ENCODE measurements around the gene HOXC5. TPM values are rescaled to one million over a fixed set of nuclear protein-coding genes. Genes with fewer than 3 reads are reported as not detected.

HOXC5 gene
- total RNA-seq, 4 donors from 2014 or later = 1.4 to 2.7 (median 1.7) TPM

GRCh38 chr12:54049108-54049507, 16.3 kb downstream of the HOXC5 start:
- no peaks in the 10 kb centered on the region for H3K9me3 ChIP-seq
- no peaks in the 10 kb centered on the region for H3K36me3 ChIP-seq
- H3K27me3 ChIP-seq = peaks cover 0 to 17% of the 10 kb centered on the region in 2 donors
- WGBS, 2 donors = 59 to 61% methylated on average over 6 of the region's 6 CpGs
- no peak for DNase-seq (ENCODE audit: low spot score in 2 of 2)
- peaks cover 0 to 76% (median 10%) of the 10 kb centered on the region in 4 donors for H3K4me1 ChIP-seq
- no peak for TF ChIP-seq EP300 (IDR thresholded peaks at IDR 0.05)
- TF ChIP-seq CTCF (IDR thresholded peaks at IDR 0.05) = no peak
- no peak for TF ChIP-seq POLR2A (IDR thresholded peaks at IDR 0.05)
- peak overlapping the region in 3 of 4 donors; percentile 45 to 89 (median 88) for H3K27ac ChIP-seq
- H3K4me3 ChIP-seq = no peak overlapping the region

GRCh38 chr12:54050482-54050810, 17.6 kb downstream of the HOXC5 start:
- H3K9me3 ChIP-seq = no peaks in the 10 kb centered on the region
- peaks cover 0 to 17% of the 10 kb centered on the region in 2 donors for H3K27me3 ChIP-seq
- no peak for DNase-seq (ENCODE audit: low spot score in 2 of 2)
- 52% methylated on average over 2 of the region's 2 CpGs for WGBS, 2 donors
- H3K4me1 ChIP-seq = peaks cover 0 to 78% (median 5%) of the 10 kb centered on the region in 4 donors
- H3K27ac ChIP-seq = peak overlapping the region; percentile 45 to 89 (median 84)
- TF ChIP-seq CTCF (IDR thresholded peaks at IDR 0.05) (no peak), POLR2A (IDR thresholded peaks at IDR 0.05) (no peak), EP300 (IDR thresholded peaks at IDR 0.05) (no peak)
- peak overlapping the region in 3 of 4 donors; percentile 3 to 9 (median 8) for H3K4me3 ChIP-seq
- no peaks in the 10 kb centered on the region for H3K36me3 ChIP-seq

- TF ChIP-seq POLR2A (IDR thresholded peaks at IDR 0.05) (no peak), CTCF (IDR thresholded peaks at IDR 0.05) (no peak), EP300 (IDR thresholded peaks at IDR 0.05) (no peak)
- no peaks in the 10 kb centered on the region for H3K36me3 ChIP-seq
- H3K27ac ChIP-seq = peak overlapping the region; percentile 72 to 89 (median 84)
- DNase-seq (ENCODE audit: low spot score in 2 of 2) = no peak
- H3K27me3 ChIP-seq = peaks cover 0 to 15% of the 10 kb centered on the region in 2 donors
- peaks cover 0 to 72% (median 5%) of the 10 kb centered on the region in 4 donors for H3K4me1 ChIP-seq
- 38 to 46% methylated on average over 12 of the region's 12 CpGs for WGBS, 2 donors
- H3K4me3 ChIP-seq = peak overlapping the region in 1 of 4 donors; percentile 6
- H3K9me3 ChIP-seq = no peaks in the 10 kb centered on the region
Measured at GRCh38 chr12:54051026-54051842, 18.4 kb downstream of the HOXC5 start.

- Histone ChIP-seq H3K4me3 (peak overlapping the region in 2 of 4 donors; percentile 6), H3K36me3 (no peaks in the 10 kb centered on the region), H3K4me1 (peaks cover 0 to 72% (median 5%) of the 10 kb centered on the region in 4 donors), H3K9me3 (no peaks in the 10 kb centered on the region), H3K27ac (peak overlapping the region; percentile 72 to 89 (median 84)), H3K27me3 (peaks cover 0 to 19% of the 10 kb centered on the region in 2 donors)
- 30 to 33% methylated on average over 24 of the region's 24 CpGs for WGBS, 2 donors
- DNase-seq (ENCODE audit: low spot score in 2 of 2) = no peak
- TF ChIP-seq POLR2A (IDR thresholded peaks at IDR 0.05) (no peak), CTCF (IDR thresholded peaks at IDR 0.05) (no peak), EP300 (IDR thresholded peaks at IDR 0.05) (no peak)
Measured at GRCh38 chr12:54051874-54052437, 19.1 kb downstream of the HOXC5 start.

GRCh38 chr12:54052438-54053002, 19.7 kb downstream of the HOXC5 start:
- 18 to 21% methylated on average over 10 of the region's 10 CpGs for WGBS, 2 donors
- DNase-seq (ENCODE audit: low spot score in 2 of 2) = no peak
- peaks cover 0 to 74% (median 5%) of the 10 kb centered on the region in 4 donors for H3K4me1 ChIP-seq
- H3K4me3 ChIP-seq = peak overlapping the region; percentile 49 to 66 (median 52)
- TF ChIP-seq EP300 (IDR thresholded peaks at IDR 0.05) = peak in 1 of 2 donors; percentile 78
- TF ChIP-seq POLR2A (IDR thresholded peaks at IDR 0.05) = no peak
- peak in 1 of 5 experiments; percentile 6 for TF ChIP-seq CTCF (IDR thresholded peaks at IDR 0.05)
- H3K27ac ChIP-seq = peak overlapping the region; percentile 72 to 89 (median 84)
- no peaks in the 10 kb centered on the region for H3K9me3 ChIP-seq
- no peaks in the 10 kb centered on the region for H3K36me3 ChIP-seq
- peaks cover 0 to 16% of the 10 kb centered on the region in 2 donors for H3K27me3 ChIP-seq
